HepG2 (cell line): Measurements from ENCODE around the gene CCDC154. TPM values are rescaled to one million over a fixed set of nuclear protein-coding genes. Genes with fewer than 3 reads are reported as not detected.

Experiments used
- ATAC-seq: fragments of 200-7000 bp; cut with Tn5 transposase; 3 replicates; pipeline ENCODE4 v1.9.1; 2020; ENCODE audit warnings: mild to moderate bottlenecking, moderate library complexity
- BruUV-seq: library from RNA; stranded (reverse); fragments of 400-500 nt; replicated peaks from 2 replicates; lab custom pipeline; 2021; lab: Mats Ljungman, UMichigan
- CTCF ChIA-PET: fragments of 300-600 bp; formaldehyde crosslinking; extraction: SDS; loops from one replicate; lab custom pipeline; 2021; ENCODE audit warnings: low total read pairs, inconsistent platforms, low intra/inter-chr PET ratio; lab: Yijun Ruan, JAX
- POLR2A ChIA-PET: fragments of 350-600 bp; sonication (Branson Sonifier 250); formaldehyde crosslinking; loops from one replicate; lab custom pipeline; 2020; ENCODE audit warnings: antibody characterized with exemption, inconsistent platforms; lab: Yijun Ruan, JAX
- DNase-seq: peaks from one replicate; pipeline ENCODE4 v3.0.0-alpha.2; 2015; ENCODE audit warnings: low spot score
- FAIRE-seq: peaks from 3 replicates; lab custom pipeline; 2011; peaks lifted over from hg19 to GRCh38; lab: Jason Lieb, UNC
- H2AFZ ChIP-seq: one replicate; pipeline ENCODE4 v1.6.1; 2011; ENCODE audit warnings: low read length, inconsistent platforms
- H3K27ac ChIP-seq: fragments of 300-600 bp; 3 replicates; pipeline ENCODE4 v1.8.0; 2011; ENCODE audit warnings: mixed run types, mild to moderate bottlenecking, mixed read lengths, low read length, inconsistent platforms; ENCODE audit not compliant: insufficient read depth; ENCODE audit errors: extremely low read length
- H3K27me3 ChIP-seq, 2 experiments: fragments of 200-600 bp in 1 of 2; 2 replicates in 1 of 2; 3 replicates in 1 of 2; pipeline versions ENCODE4 v1.6.0 to v1.8.0; 2011; ENCODE audit warnings: low read length in 2 of 2, mild to moderate bottlenecking in 2 of 2, moderate library complexity in 2 of 2, inconsistent platforms in 1 of 2; ENCODE audit not compliant: insufficient read depth in 2 of 2, control insufficient read depth in 1 of 2
- H3K36me3 ChIP-seq, 2 experiments: fragments of 200-600 bp in 1 of 2; replicated peaks in 1 of 2; 2 replicates in 1 of 2; 3 replicates in 1 of 2; pipeline versions ENCODE4 v1.5.1 to v1.8.0; 2011; ENCODE audit warnings: low read length in 2 of 2, inconsistent platforms in 1 of 2; ENCODE audit not compliant: insufficient read depth in 2 of 2, control insufficient read depth in 1 of 2
- H3K4me1 ChIP-seq: 2 replicates; pipeline ENCODE4 v1.5.1; 2012; ENCODE audit warnings: low read length, inconsistent platforms; ENCODE audit not compliant: insufficient read depth
- H3K4me2 ChIP-seq: 2 replicates; pipeline ENCODE4 v1.6.0; 2011; ENCODE audit warnings: low read depth, low read length, inconsistent platforms
- H3K4me3 ChIP-seq, 3 experiments: fragments of 200-600 bp in 1 of 3; sonication (generic), shearing (Covaris generic) in 1 of 3; replicated peaks in 1 of 3; 2 replicates each; pipeline ENCODE4 v1.5.1; 2011 to 2016; ENCODE audit warnings: low read length in 3 of 3, inconsistent platforms in 2 of 3, low read depth in 2 of 3, mild to moderate bottlenecking in 2 of 3, control low read depth in 1 of 3, mixed read lengths in 1 of 3; ENCODE audit not compliant: insufficient read depth in 1 of 3
- H3K79me2 ChIP-seq: one replicate; pipeline ENCODE4 v1.6.1; 2011; ENCODE audit warnings: low read length, inconsistent platforms; ENCODE audit not compliant: insufficient read depth
- H3K9ac ChIP-seq: 2 replicates; pipeline ENCODE4 v1.6.0; 2011; ENCODE audit warnings: mild to moderate bottlenecking, low read depth, low read length, inconsistent platforms; ENCODE audit not compliant: insufficient read depth
- H3K9me3 ChIP-seq: 2 replicates; pipeline ENCODE4 v1.5.1; 2012; ENCODE audit warnings: mild to moderate bottlenecking, low read length
- H4K20me1 ChIP-seq: 2 replicates; pipeline ENCODE4 v1.6.0; 2011; ENCODE audit warnings: inconsistent platforms, mild to moderate bottlenecking, low read length, moderate library complexity; ENCODE audit not compliant: insufficient read depth
- AKAP8 ChIP-seq: sonication (generic); formaldehyde crosslinking; IDR thresholded peaks from 2 replicates; pipeline ENCODE4 v1.5.1; 2020; ENCODE audit warnings: mild to moderate bottlenecking, missing genetic modification reagents
- E2F5 ChIP-seq: sonication (generic); formaldehyde crosslinking; conservative IDR thresholded peaks from 2 replicates; pipeline ENCODE4 v1.4.0; 2020; ENCODE audit warnings: missing genetic modification reagents
- FOXA3 ChIP-seq: IDR thresholded peaks from 2 replicates; pipeline ENCODE4 v1.6.1; 2016; ENCODE audit warnings: missing genetic modification reagents, missing compliant biosample characterization
- GFI1 ChIP-seq: sonication (generic); formaldehyde crosslinking; IDR thresholded peaks from 2 replicates; pipeline ENCODE4 v1.5.0; 2020; ENCODE audit warnings: missing genetic modification reagents, mild to moderate bottlenecking, borderline replicate concordance
- HNF4A ChIP-seq: sonication (generic); formaldehyde crosslinking; IDR thresholded peaks from 2 replicates; pipeline ENCODE4 v1.4.0; 2020; ENCODE audit warnings: missing genetic modification reagents
- KDM4B ChIP-seq: sonication (generic); formaldehyde crosslinking; IDR thresholded peaks from 2 replicates; pipeline ENCODE4 v1.4.0; 2020; ENCODE audit warnings: missing genetic modification reagents
- MXD3 ChIP-seq: IDR thresholded peaks from 2 replicates; pipeline ENCODE4 v1.6.1; 2016; ENCODE audit warnings: mild to moderate bottlenecking, missing biosample characterization, missing genetic modification reagents
- NBN ChIP-seq: fragments of 450-650 bp; conservative IDR thresholded peaks from 2 replicates; pipeline ENCODE4 v1.6.1; 2017
- NCOR1 ChIP-seq: fragments of 200-600 bp; sonication (generic); IDR thresholded peaks from 2 replicates; pipeline ENCODE4 v1.7.0; 2017; ENCODE audit warnings: antibody characterized with exemption, low read length, borderline replicate concordance
- NR2F6 ChIP-seq, 2 experiments: IDR thresholded peaks; 2 replicates each; pipeline ENCODE4 v1.6.1; 2016; ENCODE audit warnings: antibody characterized with exemption in 1 of 2, mild to moderate bottlenecking in 1 of 2
- PPARG ChIP-seq: conservative IDR thresholded peaks from 2 replicates; pipeline ENCODE4 v1.6.1; 2016; ENCODE audit warnings: missing biosample characterization, missing genetic modification reagents
- RBFOX2 ChIP-seq: fragments of 200-400 bp; formaldehyde crosslinking; IDR thresholded peaks from 2 replicates; pipeline ENCODE4 v1.6.1; 2017; ENCODE audit warnings: low read depth, mild to moderate bottlenecking, low read length
- RORA ChIP-seq: sonication (generic); formaldehyde crosslinking; IDR thresholded peaks from 2 replicates; pipeline ENCODE4 v1.5.0; 2020; ENCODE audit warnings: mild to moderate bottlenecking, missing genetic modification reagents, moderate library complexity
- SPEN ChIP-seq: sonication (generic); formaldehyde crosslinking; IDR thresholded peaks from 2 replicates; pipeline ENCODE4 v1.5.1; 2020; ENCODE audit warnings: low read depth, mild to moderate bottlenecking, missing genetic modification reagents
- ZNF3 ChIP-seq: IDR thresholded peaks from 2 replicates; pipeline ENCODE4 v1.7.0; 2017; ENCODE audit warnings: inconsistent platforms
- ZNF501 ChIP-seq: sonication (generic); formaldehyde crosslinking; IDR thresholded peaks from 2 replicates; pipeline ENCODE4 v1.5.1; 2020; ENCODE audit warnings: mild to moderate bottlenecking, moderate library complexity, missing genetic modification reagents
- ZNF672 ChIP-seq: sonication (generic); formaldehyde crosslinking; IDR thresholded peaks from 2 replicates; pipeline ENCODE4 v1.8.1; 2022; ENCODE audit warnings: missing genetic modification reagents
- ZNF678 ChIP-seq: sonication (generic); formaldehyde crosslinking; IDR thresholded peaks from 2 replicates; pipeline ENCODE4 v1.4.0; 2020; ENCODE audit warnings: mild to moderate bottlenecking, missing genetic modification reagents
- ZSCAN25 ChIP-seq: sonication (generic); formaldehyde crosslinking; IDR thresholded peaks from 2 replicates; pipeline ENCODE4 v1.8.0; 2022; ENCODE audit warnings: mild to moderate bottlenecking, missing genetic modification reagents
- WGBS: methylation state at CpG from one replicate; pipeline ENCODE4 v1.1.6; 2017; ENCODE audit warnings: low lambda C conversion rate; 5-methylcytosine and 5-hydroxymethylcytosine counted together
- in situ Hi-C: cut with HindIII; loops from 2 replicates; pipeline ENCODE4 v1.10.0; 2017; ENCODE audit warnings: low pct_unique_long_range_greater_than_20kb; ENCODE audit not compliant: extremely low pct_ligation_motif_present
- intact Hi-C: fragments of 100-400 bp; cut with micrococcal nuclease; formaldehyde crosslinking; loops from one replicate; pipeline ENCODE4 v1.10.0; 2022; ENCODE audit not compliant: unreplicated experiment
- polyA plus RNA-seq, 8 experiments: library from polyadenylated mRNA; depleted of rRNA in 3 of 8; stranded (reverse) in 7 of 8; unstranded in 1 of 8; fragments of >200 nt; fragmentation: Illumina TruSeq in 4 of 8; extraction: Trizol in 4 of 8; gene quantifications; 2 replicates each; pipeline versions ENCODE4 v1.2.1 to v1.2.3, GENCODE V29; 2011 to 2016; ENCODE audit warnings: low read depth in 4 of 8, missing spikeins in 1 of 8, mixed read lengths in 1 of 8; ENCODE audit not compliant: insufficient read depth in 1 of 8
- total RNA-seq, 5 experiments: library from RNA; depleted of rRNA; stranded (reverse); fragments of >200 nt; fragmentation: Illumina TruSeq; extraction: Trizol; gene quantifications; 2 replicates each; pipeline ENCODE4 v1.2.3, GENCODE V29; 2016; ENCODE audit warnings: low read depth in 1 of 5
- TF ChIP-seq, protein P1 (sequence below): sonication (generic); formaldehyde crosslinking; IDR thresholded peaks from 2 replicates; pipeline ENCODE4 v1.4.0; 2020; ENCODE audit warnings: missing genetic modification reagents

CCDC154 gene
- total and polyA plus RNA-seq, 2 of the 13 experiments (the other 11 are each of a cell fraction or from before 2014, with no cell fraction given), result 0.92 to 1.5 TPM

DNA sequence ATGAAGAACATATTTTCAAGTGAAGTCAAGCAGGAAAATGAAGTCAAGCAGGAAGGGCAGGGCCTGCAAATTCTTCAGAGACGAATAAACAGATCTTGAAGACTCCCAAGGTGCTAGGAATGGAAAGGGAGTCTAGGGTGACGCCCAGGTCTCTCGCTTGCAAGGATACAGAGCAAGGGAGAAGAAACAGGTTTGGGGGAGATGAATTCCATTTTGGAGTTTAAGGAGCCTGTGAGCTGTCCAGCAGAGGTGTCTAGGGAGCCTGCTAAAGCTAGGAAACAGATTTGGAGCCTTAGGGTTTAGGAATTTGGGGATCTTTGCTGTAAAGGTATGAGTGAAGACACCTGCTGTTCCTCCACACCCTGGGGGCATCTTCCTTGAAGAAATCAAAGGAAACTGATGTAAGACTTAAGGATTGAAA is 27.8 kb downstream of the CCDC154 start (continued):
- TF ChIP-seq E2F5 (CRISPR knock-in tag) (no peak), RORA (CRISPR knock-in tag) (no peak)

DNA sequence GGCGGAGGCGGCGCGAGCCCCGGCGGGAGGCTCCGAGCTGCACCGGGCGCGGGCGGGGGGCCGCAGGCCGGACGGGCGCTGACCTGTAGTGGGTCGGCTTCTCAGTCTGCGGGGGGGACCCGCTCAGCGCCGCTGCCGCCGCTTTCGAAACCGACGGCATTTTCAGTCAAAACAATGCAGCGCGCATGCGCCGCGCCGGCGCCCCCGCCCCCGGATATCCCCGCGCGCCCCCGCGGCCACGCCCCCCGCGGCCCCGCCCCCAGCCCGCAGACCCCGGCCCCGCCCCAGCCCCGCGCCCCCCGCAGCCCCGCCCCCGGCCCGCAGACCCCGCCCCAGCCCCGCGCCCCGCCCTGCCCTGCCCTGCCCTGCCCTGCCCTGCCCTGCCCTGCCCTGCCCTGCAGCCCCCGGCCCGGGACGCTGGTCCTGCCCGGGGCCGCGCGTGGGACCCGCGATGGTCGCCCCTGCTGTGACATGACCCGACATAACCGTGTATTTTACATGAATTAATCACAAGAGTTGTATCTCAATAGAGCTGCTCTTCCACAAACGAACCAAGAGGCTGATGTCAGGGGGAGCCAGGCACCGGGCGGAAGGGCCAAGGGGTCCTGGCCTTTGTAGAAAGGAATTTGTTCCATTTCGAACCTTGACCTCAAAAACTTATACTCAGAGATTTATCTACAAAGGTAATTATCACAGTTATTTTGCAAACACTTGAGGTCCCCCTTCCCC is 29.7 kb downstream of the CCDC154 start, which contains the start of gene UNKL:
Gene UNKL, minus strand, starts transcription at position 173 of the 729 bp plus-strand sequence. Its CDS starts 13 bp downstream, at position 160.
- peak; percentile 77 for DNase-seq
- peak within 1 kb of the TSS; percentile 54 for H2AFZ ChIP-seq
- H3K36me3 ChIP-seq, result no peaks in the 10 kb centered on the region; a peak in 2 of 5 replicates
- in situ Hi-C loops, result no loop called here
- peak within 1 kb of the TSS; percentile 82 for H3K27ac ChIP-seq
- H3K79me2 ChIP-seq, result peaks cover 7% of the 10 kb centered on the region
- ATAC-seq, result peak; percentile 76
- POLR2A ChIA-PET, result interaction anchor here (0.9 kb wide), 1 partner anchor 21 kb away, joined by 3 read pairs; no protein-coding TSS in a partner anchor
- peak within 1 kb of the TSS; percentile 79 to 98 (median 96) for H3K4me3 ChIP-seq
- peaks cover 34% of the 10 kb centered on the region for H3K4me1 ChIP-seq
- H3K4me2 ChIP-seq, result peak within 1 kb of the TSS; percentile 75
- H3K27me3 ChIP-seq, result no peaks in the 10 kb centered on the region; a peak in 1 of 5 replicates
- H4K20me1 ChIP-seq, result no peaks in the 10 kb centered on the region
- FAIRE-seq, result no peak
- no TSS peak for BruUV-seq
- H3K9me3 ChIP-seq, result no peaks in the 10 kb centered on the region
- WGBS, result 0% methylated on average over 6 of the region's 72 CpGs
- CTCF ChIA-PET, result interaction anchor here (1.5 kb wide), 1 partner anchor 76 kb away, joined by 4 read pairs; no protein-coding TSS in a partner anchor
- H3K9ac ChIP-seq, result peak within 1 kb of the TSS; percentile 82
- intact Hi-C loops, result no loop called here
- TF ChIP-seq SPEN (CRISPR knock-in tag), result peak; percentile 18; the same call in 1 of the 2 replicates
- TF ChIP-seq ZSCAN25 (CRISPR knock-in tag), result peak; percentile 87
- peak; percentile 42 for TF ChIP-seq HNF4A
- 0 out of 2 replicates have a peak, but pooled peaks have one; percentile 31 for TF ChIP-seq NR2F6 (IDR thresholded peaks at IDR 0.05)
- 0 out of 2 replicates have a peak, but pooled peaks have one; percentile 33 for TF ChIP-seq NR2F6 (CRISPR knock-in tag; IDR thresholded peaks at IDR 0.05)
- TF ChIP-seq ZNF3 (CRISPR knock-in tag), result no peak
- peak; percentile 47; the same call in 1 of the 2 replicates for TF ChIP-seq NCOR1
- 0 out of 2 replicates have a peak, but pooled peaks have one; percentile 30 for TF ChIP-seq PPARG
- TF ChIP-seq, protein P1, sequence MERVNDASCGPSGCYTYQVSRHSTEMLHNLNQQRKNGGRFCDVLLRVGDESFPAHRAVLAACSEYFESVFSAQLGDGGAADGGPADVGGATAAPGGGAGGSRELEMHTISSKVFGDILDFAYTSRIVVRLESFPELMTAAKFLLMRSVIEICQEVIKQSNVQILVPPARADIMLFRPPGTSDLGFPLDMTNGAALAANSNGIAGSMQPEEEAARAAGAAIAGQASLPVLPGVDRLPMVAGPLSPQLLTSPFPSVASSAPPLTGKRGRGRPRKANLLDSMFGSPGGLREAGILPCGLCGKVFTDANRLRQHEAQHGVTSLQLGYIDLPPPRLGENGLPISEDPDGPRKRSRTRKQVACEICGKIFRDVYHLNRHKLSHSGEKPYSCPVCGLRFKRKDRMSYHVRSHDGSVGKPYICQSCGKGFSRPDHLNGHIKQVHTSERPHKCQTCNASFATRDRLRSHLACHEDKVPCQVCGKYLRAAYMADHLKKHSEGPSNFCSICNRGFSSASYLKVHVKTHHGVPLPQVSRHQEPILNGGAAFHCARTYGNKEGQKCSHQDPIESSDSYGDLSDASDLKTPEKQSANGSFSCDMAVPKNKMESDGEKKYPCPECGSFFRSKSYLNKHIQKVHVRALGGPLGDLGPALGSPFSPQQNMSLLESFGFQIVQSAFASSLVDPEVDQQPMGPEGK (CRISPR knock-in tag), result 0 out of 2 replicates have a peak, but pooled peaks have one; percentile 14
- TF ChIP-seq AKAP8 (CRISPR knock-in tag), result peak; percentile 20; the same call in 1 of the 2 replicates
- peak; percentile 39; the same call in 1 of the 2 replicates for TF ChIP-seq RBFOX2
- no peak for TF ChIP-seq ZNF501 (CRISPR knock-in tag)
- no peak for TF ChIP-seq ZNF672 (CRISPR knock-in tag)
- TF ChIP-seq FOXA3 (CRISPR knock-in tag), result no peak
- peak; percentile 77 for TF ChIP-seq GFI1 (CRISPR knock-in tag)
- no peak for TF ChIP-seq ZNF678 (CRISPR knock-in tag)
- no peak for TF ChIP-seq NBN
- no peak for TF ChIP-seq KDM4B (CRISPR knock-in tag)
- TF ChIP-seq MXD3 (CRISPR knock-in tag), result no peak
